ENCODE data around the gene GAS2.

GRCh38 chr11:22802861-22803260 is 136.4 kb downstream of the GAS2 start:
- TF ChIP-seq CTCF (IDR thresholded peaks at IDR 0.05) (no peak), POLR2A (IDR thresholded peaks at IDR 0.05) (no peak)

Data from uterus (tissue), 2 donors.